NCI-H524 (cell line): ENCODE measurements around the gene CDH20.

ENCODE experiments used
- DNase-seq, 2 experiments: peaks; one replicate each; lab custom pipeline; 2025; lab: John Stamatoyannopoulos, UW

The CDH20 gene

DNA sequence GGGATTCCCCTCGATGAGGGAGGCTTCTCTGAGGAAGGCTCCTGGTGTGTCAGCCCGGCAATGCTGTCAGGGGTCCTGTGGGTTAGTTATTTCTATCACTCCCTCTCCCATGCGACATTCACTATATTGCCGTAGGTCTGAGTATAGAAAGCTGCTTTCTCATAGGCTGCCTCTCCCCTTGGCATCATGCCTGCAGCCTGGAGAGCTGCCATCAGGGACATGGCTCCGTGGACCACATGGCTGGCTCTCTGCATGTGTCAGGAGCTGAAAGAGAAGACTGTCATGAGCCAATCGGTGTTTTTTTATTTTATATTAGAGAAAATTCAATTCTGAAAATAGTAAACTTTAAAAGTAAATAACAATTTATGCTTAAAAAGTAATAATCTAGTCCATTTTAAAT lies 198.0 kb downstream of the CDH20 start:
- peak; percentile 35 to 75 for DNase-seq

DNA sequence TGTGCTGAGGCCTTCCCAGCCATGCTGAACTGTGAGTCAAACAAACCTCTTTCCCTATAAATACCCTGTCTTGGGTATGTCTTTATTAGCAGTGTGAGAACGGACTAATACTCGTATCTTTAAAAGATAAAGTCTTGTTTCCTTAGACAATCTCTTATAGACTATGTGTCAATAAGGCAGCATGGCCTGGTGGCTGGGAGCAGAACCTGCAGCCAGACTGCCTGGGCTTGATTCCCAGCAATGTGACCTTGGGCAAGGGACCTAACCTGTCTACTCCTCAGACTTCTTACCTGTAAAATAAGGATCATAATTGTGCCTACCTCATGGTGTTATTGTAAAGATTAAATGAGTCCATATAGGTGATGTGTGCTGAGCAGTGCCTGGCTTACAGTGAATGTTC lies 198.7 kb downstream of the CDH20 start:
- no peak for DNase-seq

DNA sequence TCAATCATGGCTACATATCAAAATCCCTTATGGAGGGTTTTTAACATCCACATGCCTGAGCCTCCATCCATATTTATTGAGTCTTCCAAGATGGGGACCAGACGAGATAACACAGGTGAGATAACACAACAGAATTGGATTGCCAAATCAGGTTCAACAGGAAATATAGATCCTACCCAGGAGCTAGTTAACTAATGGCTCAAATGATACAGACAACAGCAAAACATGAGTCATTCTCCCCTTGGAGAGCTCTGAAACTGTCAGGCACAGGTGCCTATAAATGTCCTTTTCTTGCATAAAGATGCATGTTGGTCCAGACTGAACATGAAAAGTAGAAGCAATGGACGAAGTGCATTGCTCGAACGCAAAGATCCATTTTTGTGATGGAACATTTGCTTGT lies 202.2 kb downstream of the CDH20 start:
- DNase-seq: no peak

DNA sequence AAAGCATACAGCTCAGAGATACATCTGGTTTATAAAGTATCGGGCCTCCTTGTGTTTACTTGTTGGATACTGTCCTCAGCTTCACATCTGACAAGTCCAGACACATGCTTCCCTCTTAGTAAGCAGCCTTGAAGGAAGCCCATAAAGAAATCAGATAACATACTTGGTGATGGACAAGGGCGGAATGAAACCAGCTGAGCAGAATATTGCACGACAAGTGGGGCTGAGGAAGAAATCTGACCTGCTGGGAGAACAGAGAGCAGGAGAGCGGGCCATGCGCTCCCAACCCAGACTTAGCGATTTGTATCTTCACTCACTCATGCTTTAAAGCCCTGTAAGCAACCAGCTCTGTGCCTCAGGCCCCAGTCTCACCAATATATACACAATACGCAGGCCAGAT lies 208.4 kb downstream of the CDH20 start:
- no peak for DNase-seq

DNA sequence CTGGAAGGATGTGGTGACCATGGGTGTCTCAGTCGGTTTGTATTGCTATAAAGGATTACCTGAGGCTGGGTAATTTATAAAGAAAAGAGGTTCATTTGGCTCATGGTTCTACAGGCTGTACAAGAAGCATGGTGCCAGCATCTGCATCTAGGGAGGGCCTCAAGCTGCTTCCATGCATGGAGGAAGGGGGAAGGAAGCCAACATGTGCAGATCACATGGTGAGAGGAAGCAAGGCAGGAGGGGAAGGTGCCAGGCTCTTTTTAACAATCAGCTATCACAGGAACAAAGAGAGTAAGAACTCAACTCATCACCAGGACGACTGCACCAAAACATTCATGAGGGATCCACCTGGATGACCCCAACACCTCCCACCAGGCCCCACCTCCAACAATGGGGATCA lies 209.4 kb downstream of the CDH20 start:
- no peak for DNase-seq

DNA sequence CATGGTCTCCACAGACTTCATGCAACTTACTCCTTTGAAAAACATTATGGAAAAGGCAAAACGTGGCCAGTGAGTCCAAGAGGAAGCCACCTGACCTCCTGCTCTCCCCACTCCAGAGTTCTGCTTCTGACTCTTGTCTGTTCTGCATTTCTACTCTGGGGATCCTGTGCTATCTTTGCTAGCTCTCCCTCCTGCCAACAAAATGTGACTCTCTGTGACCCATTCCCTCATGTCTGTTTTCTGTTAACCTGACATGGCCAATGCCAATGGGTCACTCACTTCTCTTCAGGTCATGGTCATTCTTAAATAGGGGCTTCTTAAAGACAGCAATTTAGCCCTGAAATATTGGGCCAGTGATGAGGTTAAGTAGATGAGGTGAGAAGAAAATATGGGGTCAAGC lies 210.3 kb downstream of the CDH20 start:
- DNase-seq: no peak

DNA sequence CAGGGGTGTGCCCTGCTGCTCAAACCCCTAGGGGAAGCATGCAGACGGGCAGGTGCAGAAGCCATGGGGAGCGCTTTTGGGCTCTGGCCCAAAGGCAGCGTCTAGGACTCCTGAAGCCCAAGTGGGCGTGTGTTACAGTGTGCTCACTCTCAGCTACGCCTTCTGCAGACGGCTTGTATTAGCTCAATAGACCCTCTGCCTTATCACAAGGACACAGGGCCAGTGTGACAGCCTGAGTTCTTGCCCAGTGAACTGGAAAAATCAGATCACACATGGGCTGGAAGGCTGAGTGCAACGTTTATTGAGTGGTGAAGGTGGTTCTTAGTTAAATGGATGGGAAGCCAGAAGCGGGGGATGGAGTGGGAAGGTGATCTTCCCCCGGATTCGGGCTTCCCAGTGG lies 210.9 kb downstream of the CDH20 start:
- no peak for DNase-seq

DNA sequence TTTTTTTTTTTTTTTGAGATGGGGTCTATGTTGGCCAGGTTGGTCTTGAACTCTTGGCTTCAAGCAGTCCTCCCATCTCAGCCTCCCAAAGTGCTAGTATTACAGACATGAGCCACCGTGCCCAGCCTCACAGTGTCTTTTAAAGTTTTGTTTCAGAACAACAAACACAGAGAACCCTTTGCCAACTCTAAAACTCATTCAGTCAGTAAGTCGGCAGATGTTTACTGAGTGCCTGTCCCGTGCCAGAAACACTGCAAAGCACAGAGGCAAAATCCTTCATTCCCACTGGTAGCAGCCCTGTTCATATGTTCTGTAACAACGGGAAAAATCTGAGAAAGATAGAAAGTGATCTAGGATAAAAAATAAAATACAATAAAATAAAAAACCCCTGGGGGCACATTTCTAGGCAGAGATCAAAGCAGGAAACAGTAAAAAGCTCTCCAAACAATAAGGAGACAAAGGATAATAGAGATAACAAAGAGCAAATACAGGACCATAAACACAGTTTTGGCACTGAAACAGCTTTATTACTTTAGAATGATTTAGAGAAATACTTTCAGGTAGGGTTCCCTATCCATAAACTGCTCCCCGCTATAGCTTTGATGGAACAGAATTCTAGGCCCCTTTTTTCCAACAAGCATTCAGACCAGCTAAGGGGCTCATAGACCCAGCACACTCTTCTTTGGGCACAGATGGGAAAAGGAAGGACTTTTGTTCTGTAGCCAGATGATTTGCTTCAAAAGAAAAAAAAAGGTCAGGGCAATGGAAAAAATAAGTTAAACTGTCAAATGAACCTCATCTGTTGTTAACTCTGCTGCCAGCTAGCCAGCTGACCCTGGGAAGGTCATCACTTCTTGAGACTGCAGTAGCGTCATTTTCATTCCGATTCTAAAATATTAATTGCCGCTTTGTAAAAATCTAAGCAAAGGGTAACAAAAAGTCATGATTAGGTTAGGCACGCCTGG lies 212.3 kb downstream of the CDH20 start:
- DNase-seq: no peak

DNA sequence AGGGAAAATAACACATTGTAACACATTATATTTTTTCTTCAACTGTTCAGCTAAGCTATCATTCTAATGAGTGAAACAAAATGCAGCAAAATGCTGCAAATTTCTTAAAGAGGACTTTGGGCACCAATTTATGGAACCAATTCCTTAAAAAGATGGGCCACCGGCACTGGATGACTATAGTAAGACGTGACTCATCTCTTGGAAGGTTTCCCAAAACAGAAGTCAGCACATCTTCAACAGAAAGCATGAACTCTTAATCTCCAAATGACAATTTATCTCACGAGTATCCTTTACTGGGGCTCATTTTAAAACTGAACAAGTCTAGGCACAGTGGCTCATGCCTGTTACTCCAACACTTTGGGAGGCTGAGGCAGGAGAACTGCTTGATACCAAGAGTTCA lies 213.4 kb downstream of the CDH20 start:
- no peak for DNase-seq

DNA sequence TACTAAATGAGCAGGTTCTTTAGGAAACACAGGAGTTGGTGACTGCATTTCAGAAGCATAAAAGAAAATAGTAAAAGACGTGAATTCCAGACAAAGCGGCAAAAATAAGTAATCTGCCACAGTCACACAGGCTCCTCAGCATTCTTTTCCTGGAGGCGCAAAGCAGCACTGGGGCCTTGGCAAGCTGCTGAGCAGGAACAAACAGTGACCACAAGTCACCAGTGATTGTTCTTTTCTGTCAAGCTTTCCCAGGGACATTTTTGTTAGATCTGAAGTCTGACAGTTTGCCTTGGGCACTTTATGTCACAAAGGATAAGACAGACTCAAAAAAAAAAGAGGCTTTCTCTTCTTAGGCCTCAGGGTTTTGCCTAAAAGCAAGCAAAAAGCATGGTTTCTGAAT lies 216.2 kb downstream of the CDH20 start:
- DNase-seq: no peak

DNA sequence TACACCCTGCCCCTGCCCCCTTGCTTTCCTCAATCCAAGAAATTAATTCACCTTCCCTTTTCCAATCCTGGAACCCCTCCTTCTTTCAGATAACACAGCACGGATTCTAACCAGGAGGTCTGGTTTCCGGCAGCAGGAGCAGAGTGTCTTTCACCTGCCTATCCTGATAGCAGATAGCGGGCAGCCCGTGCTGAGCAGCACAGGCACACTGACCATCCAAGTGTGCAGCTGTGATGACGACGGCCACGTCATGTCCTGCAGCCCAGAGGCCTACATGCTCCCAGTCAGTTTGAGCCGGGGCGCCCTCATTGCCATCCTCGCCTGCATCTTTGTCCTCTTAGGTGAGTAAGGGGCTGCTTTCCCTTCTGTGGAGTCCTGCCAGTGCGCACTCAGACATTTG lies 216.7 kb downstream of the CDH20 start:
- no peak for DNase-seq

DNA sequence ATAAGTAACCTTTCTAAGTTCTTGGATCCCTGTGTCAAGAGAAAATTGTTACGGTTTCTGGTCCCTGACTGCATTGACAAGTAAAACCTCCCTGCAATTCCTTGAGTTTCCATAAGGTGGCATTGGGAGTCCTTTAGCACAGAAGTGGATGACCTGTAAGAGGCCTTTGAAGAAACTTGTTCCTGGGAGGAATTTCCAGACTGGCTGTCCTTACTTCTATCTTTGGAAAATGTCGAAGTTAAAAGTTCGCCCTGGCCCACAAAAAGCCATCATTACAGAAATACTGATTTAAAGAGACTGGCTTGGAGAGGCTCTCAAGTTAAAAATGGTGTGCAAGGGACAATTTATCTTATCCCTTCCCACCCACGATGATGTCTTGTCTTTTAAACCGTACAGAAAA lies 218.4 kb downstream of the CDH20 start:
- peak; percentile 41 to 76 for DNase-seq

DNA sequence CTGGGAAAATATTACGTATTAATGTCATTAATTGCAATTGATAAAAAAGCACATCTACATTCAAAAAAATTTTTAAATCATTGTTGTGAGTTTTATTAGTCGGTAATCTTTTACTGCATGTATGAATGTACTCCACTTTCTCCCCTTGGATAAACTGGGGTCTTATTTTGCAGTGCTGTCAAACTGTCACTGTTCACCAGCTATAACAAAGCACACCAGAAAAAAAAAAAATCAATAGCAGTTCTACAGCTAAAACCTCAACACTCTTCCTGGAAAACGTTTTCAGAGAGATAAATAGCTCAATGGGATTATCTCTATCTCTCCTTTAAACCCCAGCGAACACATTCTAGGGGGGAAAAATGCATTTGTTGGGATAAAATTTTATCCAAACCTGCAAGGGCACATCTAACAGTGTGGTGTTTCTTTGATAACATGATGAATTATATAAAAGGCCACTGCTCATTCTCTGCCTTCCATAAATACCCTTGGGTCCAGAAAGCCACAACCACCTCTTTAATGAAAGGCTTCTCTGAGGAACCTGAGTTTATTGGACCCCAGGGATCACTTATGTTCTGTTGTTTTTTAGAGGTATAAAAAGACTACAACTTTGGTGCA lies 219.9 kb downstream of the CDH20 start:
- no peak for DNase-seq

DNA sequence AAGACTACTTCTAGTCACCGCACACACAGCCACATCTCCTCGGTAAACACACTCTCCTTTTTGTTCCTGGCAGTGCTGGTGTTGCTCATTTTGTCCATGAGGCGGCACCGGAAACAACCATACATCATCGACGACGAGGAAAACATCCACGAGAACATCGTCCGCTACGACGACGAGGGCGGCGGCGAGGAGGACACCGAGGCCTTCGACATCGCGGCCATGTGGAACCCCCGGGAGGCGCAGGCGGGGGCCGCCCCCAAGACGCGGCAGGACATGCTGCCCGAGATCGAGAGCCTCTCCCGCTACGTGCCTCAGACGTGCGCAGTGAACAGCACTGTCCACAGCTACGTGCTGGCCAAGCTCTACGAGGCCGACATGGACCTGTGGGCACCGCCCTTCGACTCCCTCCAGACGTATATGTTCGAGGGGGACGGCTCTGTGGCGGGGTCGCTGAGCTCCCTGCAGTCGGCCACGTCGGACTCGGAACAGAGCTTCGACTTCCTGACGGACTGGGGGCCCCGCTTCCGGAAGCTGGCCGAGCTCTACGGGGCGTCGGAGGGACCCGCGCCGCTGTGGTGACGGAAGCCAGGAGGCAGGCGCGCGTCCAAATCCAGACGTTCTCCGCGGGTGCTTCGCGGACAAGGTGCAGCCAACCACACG lies 221.0 kb downstream of the CDH20 start:
- DNase-seq: no peak

DNA sequence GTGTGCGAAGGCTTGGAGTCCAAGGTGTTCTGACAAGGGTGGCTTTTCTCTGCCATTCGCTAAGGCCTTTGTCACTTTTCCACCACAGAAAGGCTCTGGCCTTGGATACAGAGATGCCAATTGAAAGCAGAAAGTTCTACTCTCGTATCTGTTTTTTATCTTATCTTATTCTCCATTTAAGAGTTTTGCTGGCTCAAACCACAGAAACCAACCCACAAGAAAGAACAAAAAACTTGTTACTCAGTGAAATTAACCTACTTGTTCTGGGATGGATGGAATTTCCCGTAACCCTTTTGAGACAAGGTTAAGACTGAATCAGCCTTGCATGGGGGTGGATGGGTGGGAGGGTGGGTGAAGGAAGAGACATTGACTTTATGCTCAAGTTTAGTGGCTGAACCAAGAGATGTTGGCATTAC lies 221.7 kb downstream of the CDH20 start:
- no peak for DNase-seq

DNA sequence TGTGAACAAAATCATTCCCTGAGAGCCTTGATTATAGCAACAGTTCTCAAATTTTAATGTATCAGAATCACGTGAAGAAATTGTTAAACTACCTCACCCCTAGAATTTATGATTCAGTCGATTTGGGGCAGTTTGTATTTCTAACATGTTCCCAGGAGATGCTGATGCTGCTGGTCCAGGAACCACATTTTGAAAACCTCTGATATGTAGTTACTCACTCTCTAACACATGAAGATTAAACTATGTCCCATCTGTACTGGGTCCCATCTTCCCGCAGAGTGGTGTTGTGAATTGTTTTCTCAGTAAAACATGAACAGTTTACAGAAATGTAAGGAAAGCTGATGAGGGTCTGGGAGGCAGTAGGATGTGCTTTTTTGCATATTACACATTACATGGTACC lies 223.1 kb downstream of the CDH20 start:
- DNase-seq: no peak

DNA sequence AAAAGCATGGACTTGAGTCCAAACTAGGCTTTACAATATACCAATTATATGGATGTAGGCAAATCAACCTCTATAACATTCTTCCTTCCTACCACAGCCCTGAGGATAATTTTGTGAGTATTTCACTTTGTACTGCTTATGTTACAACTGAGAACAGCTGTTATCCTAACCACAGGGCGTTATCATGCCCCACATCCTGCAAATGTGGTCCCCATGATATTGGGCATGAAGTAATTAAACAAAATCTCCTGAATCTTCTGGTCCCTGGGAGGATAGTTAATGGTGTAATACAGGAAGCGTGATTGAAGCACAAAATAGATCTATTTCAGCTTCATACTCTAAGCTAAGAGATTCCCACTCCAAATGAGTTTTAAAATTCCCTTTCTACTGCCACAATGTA lies 223.6 kb downstream of the CDH20 start:
- no peak for DNase-seq

DNA sequence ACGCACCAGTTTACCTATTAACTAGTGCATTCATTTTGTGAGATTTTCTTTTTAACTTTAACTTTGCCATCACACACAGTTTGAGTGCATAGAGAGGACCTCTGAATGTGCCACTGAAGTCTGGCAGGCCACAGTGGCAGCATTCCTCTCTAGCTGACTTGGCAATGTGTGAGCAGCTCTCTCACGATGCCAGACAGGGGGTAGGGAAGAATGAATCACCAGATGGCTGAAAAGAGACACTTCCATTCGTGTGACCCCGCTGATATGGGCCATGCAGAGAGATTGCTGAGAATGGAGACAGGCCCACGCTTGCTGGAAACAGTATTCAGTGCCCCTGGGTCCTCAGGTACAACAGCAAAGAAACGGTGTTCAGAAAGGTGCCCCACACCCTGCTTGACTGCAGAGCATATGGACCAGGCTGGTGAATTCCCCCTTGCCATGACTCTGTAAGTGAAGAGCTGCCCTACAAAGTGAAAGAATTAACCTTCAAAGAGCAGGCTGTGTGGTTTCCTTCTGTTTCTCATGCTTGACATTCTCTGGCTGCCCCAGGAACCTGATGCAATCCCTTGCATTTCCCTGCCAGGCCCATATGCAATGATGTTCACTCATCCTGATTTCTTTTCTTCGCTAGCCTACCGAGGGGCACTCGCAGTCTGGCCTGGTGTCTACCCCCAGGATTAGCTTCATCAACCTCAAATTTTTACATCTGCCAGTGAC lies 236.1 kb downstream of the CDH20 start:
- no peak for DNase-seq

DNA sequence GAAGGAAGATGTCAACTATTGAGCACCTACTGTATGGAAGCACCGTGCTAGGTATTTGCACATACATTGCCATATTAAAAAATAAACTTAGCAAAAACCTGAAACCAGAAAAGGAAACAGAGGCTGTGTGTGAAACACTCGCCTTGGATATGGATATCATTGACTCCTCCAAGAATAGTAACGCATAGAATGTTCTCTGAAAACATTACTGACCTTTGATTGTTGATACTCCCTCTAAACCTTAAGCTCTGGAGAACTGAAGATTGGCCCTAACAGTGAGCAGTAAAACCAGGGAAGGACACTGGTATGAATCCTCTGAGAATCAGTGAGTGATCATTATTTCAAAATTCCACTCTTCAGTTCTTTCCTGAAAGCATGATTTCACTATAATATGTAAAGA lies 236.8 kb downstream of the CDH20 start:
- no peak for DNase-seq

DNA sequence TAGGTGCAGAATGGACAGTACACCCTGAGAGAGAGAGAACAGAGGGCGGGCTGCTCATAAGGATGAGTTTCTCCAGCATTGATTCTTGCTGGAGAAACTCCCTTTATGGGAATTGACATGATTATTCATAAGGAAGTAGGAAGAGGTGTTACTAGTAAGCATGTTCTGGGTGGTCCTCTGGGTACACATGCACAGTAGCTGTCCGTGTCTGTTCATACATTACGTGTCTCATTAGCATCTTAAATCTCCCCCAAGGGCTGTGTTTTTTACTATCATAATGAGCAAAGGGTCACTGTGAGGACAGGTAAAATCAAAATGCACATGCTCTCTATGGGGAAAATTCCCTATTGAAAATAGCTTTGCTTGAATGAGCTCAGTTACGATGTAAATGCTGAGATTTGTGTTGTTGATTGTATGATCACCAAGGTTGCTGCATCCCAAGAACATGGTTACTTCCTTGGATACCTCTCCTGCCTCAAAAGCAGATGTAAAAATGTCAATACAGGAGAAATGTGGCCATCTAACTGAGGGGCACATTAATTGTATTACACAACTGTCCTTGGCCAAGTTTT lies 238.9 kb downstream of the CDH20 start:
- no peak for DNase-seq

DNA sequence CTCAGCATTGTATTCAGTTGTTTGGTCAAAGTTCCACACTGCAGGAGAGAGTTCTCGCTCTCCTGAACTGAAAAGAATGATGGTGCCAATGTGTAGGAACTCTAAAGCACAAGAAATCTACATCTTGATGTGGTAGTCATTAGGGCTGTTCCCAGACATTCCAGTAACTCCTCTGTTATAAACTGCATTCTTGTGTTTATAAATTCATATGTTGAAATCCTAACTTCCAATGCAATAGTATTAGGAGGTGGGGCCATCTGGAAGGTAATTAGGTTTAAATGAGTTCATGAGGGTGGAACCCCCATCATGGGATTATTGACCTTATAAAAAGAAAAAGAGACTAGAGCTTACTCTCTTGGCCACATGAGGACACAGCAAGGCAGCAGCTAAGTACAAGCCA lies 239.6 kb downstream of the CDH20 start:
- no peak for DNase-seq

DNA sequence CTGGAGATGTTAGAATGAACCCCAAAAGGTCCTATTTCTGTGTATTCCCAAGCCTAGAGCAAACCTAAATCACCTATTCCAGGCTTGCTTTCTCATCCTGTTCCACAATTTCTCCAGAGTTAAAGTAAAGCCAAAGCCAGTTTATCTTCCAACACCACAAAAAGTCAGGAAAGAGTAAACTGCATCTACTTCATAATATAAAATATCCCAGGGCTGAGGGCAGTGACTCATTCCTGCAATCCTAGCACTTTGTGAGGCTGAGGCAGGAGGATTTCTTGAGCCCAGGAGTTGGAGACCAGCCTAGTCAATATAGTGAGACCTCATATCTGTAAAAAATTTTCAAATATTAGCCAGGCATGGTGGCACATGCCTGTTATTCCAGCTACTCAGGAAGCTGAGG lies 241.4 kb downstream of the CDH20 start:
- DNase-seq: no peak
